ENCODE results near the gene COL9A3.
"Not testable (repeated sequence)": the region's sequence is repeated elsewhere in the genome, so short reads cannot be mapped to it uniquely, and the experiment has no call there.

Gene COL9A3

DNA sequence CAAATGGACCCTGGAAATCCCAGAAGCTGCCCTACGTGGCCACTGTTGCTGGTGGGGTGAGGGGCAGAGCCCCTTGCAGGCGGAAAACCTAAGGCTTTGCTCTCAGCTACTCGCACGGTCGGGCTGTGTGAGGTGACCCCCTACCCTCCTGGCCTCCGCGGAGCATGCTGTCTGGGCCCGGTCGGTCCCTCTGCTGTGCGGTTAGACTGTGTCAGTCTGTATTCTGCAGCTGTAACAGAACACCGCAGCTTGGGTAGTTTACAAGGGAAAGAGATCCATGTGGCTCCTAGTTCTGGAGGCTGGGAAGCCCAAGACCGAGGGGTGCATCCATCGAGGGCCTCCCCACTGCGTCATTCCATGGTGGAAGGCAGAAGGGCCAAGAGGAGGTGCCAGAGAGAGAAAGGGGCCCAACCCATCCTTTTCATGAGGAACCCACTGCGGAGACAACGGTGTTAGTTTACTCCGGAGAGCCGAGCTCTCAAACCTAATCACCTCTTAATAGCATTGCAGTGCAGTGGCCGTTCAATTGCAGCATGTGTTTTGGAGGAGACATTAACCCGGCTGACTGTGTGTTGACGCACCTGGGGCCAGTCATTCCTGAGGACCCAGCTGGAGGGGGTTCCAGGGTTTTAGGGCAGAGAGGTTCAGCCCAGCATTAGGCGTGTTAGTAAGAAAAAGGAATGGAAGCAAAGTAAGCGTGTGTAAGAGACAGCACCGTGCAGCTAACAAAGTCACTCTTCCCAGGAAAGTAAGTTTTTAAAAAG is 18.3 kb downstream of the COL9A3 start:
- no peak for DNase-seq (ENCODE audit: low spot score)
- no peak for FAIRE-seq

DNA sequence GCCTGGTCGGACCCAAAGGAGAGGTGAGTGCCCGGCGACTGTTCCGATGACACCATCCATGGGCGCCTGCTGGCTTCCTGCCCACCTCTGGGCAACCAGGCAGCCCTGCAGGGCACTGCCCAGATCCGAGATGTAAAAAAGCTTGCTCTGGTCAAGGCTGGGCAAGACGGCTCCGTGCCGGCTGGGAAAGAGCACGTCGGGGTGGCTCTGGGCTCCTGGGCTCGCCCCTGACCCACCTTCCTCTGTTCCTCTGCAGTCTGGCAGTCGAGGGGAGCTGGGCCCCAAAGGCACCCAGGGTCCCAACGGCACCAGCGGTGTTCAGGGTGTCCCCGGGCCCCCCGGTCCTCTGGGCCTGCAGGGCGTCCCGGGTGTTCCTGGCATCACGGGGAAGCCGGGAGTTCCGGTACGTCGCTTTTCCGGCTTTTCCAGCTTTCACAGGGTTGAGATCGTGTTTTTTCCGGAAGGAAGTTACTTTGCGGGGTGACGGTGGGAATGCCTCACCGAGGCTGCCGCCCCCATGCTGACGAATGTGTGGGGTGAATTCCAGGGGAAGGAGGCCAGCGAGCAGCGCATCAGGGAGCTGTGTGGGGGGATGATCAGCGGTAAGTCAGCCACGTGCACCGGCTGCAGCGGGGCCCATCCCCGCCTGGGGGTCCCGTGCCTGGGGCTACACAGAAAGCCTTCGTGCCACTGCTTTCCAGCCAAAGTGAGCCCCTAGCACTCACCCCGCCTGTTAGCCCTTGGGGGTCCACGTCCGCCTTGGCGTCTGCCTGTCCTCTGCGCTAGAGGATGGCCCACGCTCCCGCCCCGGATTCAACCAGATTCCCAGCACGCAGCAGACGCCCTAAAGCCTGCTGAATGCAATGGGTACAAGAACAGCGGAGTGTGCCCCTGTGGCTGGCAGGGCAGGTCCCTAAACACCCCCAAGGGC is 19.3 kb downstream of the COL9A3 start:
- FAIRE-seq = no peak

DNA sequence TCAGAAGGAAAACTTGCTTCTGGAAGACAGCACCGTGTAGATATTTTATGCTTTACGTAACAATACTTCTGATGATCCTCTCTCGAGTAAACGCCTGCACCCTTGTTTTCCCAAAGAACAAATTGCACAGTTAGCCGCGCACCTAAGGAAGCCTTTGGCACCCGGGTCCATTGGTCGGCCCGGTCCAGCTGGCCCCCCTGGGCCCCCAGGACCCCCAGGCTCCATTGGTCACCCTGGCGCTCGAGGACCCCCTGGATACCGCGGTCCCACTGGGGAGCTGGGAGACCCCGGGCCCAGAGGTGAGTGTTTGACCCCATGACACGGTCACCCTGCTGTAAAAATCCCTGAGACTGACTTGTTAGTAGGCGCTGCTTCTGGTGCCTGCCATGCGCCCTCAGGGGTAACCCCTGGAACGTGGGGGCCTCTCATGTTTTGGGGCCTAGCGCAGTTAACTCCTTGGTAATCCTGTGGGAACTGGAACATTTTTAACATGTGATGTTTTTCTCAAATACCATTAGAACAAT is 20.2 kb downstream of the COL9A3 start:
- DNase-seq (ENCODE audit: low spot score) (no peak), FAIRE-seq (no peak)

More for the DNA sequence above, 19.3 kb downstream of the COL9A3 start:
- no peak for DNase-seq (ENCODE audit: low spot score)

DNA sequence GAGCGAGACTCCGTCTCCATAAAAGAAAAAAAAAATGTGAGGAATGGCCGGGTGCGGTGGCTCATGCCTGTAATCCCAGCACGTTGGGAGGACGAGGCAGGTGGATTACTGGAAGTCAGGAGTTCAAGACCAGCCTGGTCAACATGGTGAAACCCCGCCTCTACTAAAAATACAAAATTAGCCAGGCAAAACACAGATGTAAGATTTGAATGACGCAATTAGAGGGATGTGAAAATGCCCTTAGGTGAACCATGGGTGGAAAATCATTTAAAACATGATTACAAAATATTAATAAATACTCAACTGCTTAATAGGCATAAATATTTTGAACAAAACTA is 20.9 kb downstream of the COL9A3 start:
- no peak for DNase-seq (ENCODE audit: low spot score)
- no peak for FAIRE-seq

DNA sequence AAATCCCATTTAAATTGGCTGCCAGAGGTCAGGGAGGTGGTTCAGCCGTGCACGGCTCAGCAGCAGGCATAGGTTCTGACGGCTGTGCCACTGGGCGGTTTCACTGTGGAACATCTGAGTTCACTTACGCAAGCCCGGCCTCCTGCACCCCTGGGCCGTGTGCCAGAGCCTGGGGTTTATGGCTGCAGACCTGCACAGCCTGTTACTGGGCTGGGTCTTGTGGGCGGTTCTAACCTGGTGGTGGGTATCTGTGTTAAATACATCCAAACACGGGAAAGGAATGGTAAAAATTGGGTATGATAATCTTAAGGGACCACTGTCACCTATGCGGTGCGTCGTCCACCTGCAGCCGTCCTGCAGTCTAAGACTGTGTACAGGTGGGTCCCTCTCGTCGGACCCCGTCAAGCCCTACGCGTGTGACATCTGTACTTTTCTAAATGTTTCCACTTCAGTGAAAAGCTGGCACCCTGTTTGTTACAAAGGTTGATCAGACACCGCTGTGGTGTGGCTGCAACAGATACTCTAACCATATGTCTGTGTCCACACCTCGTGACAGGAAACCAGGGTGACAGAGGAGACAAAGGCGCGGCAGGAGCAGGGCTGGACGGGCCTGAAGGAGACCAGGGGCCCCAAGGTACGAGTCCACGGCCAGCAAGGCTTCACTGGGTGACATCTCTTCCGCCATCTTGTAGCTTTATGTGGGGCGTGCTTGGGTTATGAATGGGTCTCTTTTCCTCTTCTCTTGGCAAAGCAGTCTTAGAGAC is 21.5 kb downstream of the COL9A3 start:
- no peak for FAIRE-seq
- no peak for DNase-seq (ENCODE audit: low spot score)

DNA sequence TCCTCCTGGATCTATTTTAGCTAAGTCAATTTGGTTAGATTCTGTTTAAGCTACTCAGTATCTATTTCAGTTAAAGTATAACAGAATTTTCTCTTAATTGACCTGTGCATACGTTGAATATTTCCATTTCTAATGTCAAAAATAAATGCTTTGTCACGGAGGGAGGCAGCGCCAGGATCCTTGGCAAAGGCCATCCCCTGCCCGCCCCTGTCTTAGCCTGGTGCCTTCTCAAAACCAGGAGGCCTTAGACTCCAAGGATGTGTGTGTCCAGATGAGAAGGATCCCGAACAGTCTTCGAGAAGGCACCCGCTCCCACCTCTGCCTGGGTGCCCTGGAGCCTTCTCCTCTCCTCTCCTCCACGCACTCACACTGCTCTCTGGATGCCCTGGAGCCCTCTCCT is 22.4 kb downstream of the COL9A3 start:
- FAIRE-seq (no peak), DNase-seq (ENCODE audit: low spot score) (no peak)

DNA sequence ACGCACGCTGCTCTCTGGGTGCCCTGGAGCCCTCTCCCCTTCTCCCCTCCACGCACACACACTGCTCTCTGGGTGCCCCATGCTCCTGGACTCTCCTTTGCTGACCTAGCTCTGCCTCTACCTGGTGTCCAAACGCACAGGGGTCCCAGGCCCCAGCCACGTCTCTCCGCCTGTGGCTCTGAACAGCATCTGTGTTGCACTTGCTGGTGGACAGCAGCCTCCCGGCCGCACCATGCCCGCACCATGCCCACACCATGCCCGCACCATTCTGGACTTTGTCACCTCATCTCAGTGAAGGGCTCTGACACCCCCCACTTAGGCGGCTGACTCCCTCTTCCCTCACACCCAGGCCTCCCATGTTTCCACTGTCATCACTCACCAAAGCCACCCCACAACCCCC is 23.0 kb downstream of the COL9A3 start:
- DNase-seq (ENCODE audit: low spot score) (no peak), FAIRE-seq (no peak)

DNA sequence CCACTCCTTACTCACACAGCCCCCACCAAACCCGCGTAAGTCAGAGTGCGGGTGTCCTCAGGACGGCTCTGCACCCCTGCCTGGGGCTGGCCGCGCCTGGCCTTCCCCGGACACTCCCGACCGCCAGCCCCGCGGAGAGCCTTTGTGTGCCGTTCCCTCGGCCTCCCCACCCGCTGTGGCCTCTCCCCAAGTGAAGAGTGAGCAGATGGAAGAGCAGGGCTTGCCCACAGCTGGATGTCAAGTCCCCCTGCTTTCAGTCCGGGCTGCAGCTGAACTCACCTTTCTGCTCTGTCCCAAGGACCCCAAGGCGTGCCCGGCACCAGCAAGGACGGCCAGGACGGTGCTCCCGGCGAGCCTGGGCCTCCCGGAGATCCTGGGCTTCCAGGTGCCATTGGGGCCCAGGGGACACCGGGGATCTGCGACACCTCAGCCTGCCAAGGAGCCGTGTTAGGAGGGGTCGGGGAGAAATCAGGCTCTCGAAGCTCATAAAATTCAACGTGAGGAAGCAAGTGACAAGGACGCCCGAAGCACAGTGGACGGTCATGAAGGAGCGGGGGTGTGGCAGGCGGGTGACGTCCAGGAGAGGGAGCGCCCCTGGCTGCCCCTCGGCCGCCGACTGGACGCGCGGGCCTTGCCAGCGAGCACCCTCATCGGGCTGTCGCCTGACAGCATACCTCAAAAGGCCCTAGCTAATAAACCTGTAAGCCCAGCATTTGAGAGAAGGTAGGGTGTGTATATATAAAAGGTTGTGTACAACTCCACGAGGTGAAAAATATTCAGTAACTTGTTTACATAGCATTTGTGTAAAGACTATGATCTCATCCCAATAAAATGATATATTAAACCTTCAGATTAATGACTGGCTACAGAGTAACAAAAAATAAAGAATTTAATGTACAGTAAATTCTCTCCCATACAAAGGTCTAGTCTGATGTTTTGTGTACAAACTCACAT is 23.7 kb downstream of the COL9A3 start:
- FAIRE-seq (no peak), DNase-seq (ENCODE audit: low spot score) (no peak)

DNA sequence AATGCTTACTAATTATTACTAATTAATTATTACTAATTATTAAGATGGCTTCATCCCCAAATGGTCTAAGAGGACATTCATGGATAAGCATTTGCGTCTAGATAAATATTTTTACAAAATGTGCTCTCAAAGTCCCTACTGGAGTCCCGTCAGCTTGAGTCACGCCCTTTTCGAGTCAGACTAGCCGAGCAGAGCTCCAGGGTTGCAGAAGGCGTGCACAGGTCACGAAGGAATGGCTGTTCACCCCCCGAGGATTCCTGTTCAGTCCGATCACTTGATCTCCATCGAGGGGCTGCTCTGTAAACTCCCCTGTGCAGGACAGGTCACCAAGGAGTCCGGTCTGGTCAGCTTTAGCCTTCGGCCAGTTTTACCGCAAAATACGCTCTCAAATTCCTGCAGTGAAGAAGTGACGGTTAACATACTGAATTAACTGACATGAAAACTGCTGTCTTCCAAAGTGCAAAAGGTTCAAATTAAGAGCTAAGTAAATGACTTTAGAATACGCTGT is 24.9 kb downstream of the COL9A3 start:
- FAIRE-seq (no peak), DNase-seq (ENCODE audit: low spot score) (no peak)

DNA sequence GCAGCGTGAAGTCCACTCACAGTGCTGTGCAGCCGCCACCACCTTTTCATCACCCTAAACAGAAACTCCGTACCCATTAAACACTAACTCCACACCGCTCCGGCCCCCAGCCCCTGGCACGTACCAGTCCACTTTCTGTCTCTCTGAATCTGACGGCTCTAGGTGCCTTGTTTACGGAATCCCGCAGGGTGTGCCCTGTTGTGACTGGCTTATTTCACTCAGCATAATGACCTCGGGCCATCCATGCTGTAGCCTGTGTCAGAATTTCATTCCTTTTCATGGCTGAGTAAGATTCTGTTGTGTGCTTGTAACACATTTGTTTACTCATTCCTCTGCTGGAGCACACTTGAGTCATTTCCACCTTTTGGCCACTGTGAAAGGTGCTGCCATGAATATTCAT is 26.8 kb downstream of the COL9A3 start:
- DNase-seq (ENCODE audit: low spot score) = no peak
- FAIRE-seq = no peak

DNA sequence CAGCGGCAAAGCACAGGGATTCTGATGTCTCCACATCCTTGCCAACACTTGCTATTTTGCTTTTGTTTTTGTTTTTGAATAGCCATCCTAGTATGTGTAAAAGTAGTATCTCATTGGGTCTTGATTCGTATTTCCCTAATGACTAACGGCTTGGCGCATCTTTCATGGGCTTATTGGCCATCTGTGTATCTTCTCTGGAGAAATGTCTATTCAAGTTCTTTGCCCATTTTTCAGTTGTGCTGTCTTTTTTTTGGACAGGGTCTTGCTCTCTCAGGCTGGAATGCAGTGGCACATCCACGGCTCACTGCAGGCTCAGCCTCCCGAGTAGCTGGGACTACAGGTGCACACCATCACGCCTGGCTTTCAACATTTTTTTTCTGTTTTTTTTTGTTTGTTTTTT is 27.3 kb downstream of the COL9A3 start:
- FAIRE-seq (no peak), DNase-seq (ENCODE audit: low spot score) (no peak)

DNA sequence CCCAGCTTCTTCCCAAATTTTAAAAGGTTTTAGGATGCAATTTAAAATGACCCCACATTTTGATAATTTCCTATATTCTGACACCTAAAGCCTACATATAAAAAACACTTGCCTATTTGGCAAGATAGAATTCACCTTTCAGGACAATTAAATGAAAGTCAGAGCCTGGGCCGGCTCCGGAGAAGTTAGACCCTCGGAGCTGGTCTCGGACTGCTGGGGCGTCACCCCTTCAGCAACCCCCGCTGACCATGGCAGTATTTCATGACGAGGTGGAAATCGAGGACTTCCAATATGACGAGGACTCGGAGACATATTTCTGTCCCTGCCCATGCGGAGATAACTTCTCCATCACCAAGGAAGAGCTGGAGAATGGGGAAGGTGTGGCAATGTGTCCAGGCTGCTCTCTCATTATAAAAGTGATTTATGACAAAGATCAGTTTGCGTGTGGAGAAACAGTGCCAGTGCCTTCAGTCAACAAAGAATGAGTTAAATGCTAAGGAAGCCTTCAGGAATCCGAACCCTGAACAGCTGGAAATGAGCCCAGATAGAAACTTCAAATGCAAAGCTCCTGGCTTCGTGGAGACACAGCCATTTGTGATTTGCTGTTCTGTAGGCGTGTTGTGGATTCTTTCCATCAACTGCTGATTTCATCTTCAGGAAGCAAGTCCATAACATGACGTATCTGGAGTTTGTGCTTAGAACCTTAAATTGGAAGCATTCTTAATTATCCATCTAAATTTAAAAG is 28.7 kb downstream of the COL9A3 start:
- FAIRE-seq = no peak
- DNase-seq (ENCODE audit: low spot score) = no peak

DNA sequence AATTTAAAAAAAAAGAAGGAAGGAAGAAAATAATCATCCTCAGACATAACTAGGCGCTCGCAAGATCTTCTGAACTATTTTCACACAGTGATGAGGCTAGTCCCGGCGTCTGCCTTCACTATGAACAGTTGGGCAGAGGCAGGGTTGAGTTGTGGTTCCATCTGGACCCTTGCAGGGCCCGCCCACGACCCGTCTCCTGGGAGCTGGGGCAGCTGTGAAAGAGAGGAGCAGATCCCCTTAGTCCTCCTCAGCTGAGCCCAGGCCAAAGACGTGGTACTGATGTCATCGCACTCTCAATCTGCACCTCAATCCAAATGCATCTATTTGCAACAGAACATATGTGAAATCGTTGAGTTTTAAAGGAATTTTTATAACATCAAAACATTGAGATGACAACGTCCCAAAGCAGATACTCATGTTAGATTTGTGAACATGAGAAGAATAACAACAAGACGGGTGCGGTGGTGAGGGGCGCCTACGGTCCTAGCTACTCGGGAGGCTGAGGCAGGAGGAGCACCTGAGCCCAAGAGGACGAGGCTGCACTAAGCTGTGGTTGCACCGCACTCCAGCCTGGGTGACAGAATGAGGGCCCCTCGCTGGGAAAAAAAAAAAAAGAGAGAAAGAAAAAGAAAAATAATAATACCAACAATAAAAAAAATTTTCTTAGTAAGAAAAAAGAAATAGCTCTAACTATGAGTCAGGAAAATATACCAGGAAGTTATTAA is 29.5 kb downstream of the COL9A3 start:
- DNase-seq (ENCODE audit: low spot score) (no peak), FAIRE-seq (no peak)

DNA sequence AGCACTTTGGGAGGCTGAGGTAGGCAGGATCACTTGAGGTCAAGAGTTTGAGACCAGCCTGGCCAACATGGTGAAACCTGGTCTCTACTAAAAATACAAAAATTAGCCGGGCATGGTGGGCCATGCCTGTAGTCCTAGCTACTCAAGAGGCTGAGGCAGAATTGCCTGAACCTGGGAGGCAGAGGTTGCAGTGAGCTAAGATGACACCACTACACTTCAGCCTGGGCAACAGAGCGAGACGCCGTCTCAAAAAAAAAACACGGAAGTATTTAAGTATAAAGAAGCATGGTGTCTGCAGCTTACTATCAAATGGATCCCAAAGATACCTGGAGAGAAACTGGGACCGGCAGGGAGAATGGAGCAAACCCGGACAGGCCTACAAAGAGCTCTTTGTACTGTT is 32.1 kb downstream of the COL9A3 start:
- not testable (repeated sequence) for FAIRE-seq; DNase-seq (ENCODE audit: low spot score)

DNA sequence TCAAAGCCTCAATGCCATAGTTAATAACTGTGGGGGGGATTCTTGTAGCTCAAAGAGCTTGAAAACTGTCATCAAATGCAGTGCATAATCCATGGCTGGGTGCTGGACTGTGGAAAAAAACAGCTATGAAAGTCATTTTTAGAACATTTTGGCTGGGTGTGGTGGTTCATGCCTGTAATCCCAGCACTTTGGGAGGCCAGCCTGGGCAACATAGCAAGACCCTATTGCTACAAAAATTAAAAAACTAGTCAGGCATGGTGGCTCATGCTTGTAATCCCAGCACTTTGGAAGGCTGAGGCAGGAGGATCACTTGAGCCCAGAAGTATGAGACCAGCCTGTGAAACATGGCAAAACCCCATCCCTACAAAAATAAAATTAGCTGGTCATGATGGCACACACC is 32.6 kb downstream of the COL9A3 start:
- FAIRE-seq = no peak

DNA sequence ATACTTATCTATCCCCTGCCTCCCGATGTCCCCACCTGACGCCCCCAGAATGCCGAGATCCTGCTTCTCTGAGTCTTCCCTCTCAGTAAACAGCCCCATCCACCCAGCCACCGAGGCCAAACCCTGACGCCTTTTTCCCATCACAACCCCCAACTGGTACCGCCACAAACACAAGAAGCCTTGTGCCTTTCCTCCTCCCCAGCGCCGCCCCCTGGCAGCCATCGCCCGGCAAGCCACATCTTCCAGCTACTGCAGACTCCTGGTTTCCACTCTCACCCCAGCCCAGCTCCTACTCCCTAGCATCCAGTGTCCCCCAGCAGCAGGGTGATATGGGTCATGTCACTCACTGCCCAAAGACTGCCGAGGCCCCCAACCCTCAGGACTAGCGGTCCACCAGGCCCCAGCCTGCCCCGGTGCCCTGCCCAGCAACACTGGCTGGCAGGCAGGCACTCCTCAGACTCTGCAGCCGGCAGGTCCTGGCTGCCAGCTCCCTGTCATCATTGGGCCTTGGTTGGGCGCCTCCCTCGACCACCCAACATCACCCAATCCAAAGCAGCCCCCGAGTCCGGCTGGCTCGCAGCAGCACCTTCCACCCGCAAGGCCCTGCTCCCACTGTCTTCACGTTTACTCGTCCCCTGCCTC is 33.6 kb downstream of the COL9A3 start:
- no peak for FAIRE-seq
- no peak for DNase-seq (ENCODE audit: low spot score)

More for the DNA sequence above, 32.6 kb downstream of the COL9A3 start:
- no peak for DNase-seq (ENCODE audit: low spot score)

DNA sequence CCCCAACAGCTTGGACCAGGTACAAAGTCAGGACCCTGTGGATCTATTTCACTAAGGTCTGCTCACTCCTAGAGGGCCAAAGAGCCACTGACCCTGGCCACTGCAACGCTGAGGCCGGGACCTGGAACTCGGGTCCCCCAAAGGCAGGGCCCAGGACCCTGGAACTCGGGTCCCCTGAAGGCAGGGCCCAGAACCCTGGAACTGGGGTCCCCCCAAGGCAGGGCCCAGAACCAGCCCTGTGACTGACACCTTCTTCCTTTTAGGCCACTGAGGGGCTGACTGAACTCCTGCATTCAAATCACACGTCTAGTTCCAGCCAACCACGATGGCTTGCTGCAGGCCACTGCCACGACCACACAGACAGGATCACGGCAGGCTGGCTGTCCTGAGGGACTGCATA is 35.3 kb downstream of the COL9A3 start:
- DNase-seq (ENCODE audit: low spot score) (no peak), FAIRE-seq (no peak)

DNA sequence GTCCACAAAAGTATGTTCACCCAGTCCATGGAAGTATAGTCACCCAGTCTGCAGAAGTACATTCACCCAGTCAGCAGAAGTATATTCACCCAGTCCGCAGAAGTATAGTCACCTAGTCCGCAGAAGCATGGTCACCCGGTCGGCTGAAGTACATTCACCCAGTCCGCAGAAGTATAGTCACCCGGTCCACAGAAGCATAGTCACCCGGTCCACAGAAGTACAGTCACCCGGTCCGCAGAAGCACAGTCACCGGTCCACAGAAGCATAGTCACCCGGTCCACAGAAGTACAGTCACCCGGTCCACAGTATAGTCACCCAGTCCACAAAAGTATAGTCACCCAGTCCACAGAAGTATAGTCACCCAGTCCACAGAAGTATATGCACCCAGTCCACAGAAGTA is 36.0 kb downstream of the COL9A3 start:
- DNase-seq (ENCODE audit: low spot score) = no peak
- FAIRE-seq = no peak
